ENCODE results near the gene IRF2BPL. TPM values are rescaled to one million over a fixed set of nuclear protein-coding genes. Genes with fewer than 3 reads are reported as not detected.

The IRF2BPL gene
- polyA plus RNA-seq, 1 donor (not counting 4 experiments of a cell fraction or from before 2014, with no cell fraction given) = 5.6 TPM

GRCh38 chr14:77039285-77040058 is 11.0 kb upstream of the IRF2BPL start:
- peak overlapping the region; percentile 89 for H3K4me2 ChIP-seq (ENCODE audit: control insufficient read depth, extremely low read depth, insufficient read depth, low read depth, low read length)
- H4K20me1 ChIP-seq (ENCODE audit: control insufficient read depth, extremely low read depth, insufficient read depth, low read length) = no peaks in the 10 kb centered on the region
- H2AFZ ChIP-seq (ENCODE audit: control insufficient read depth, low read length) = peak overlapping the region; percentile 73
- no peaks in the 10 kb centered on the region for H3K9me3 ChIP-seq (ENCODE audit: control insufficient read depth, low read depth, low read length)
- peak overlapping the region; percentile 76 for H3K27ac ChIP-seq (ENCODE audit: control insufficient read depth, insufficient read depth, low read length)
- peak overlapping the region; percentile 82 for H3K9ac ChIP-seq (ENCODE audit: control insufficient read depth, extremely low read depth, insufficient read depth, low read length)
- DNase-seq (ENCODE audit: low read depth, low spot score) = no peak
- TF ChIP-seq CTCF (optimal IDR thresholded peaks at IDR 0.05 in 1 of 3, IDR thresholded peaks at IDR 0.05 in 1 of 3, conservative IDR thresholded peaks at IDR 0.05 in 1 of 3; ENCODE audit: extremely low read depth in 1 of 3, insufficient read depth in 2 of 3, low read length in 3 of 3) (no peak), EZH2 (IDR thresholded peaks at IDR 0.05; ENCODE audit: low read length) (no peak)
- no peaks in the 10 kb centered on the region for H3K79me2 ChIP-seq (ENCODE audit: control insufficient read depth, insufficient read depth, low read length)
- H3K9me1 ChIP-seq (ENCODE audit: control insufficient read depth, extremely low read depth, insufficient read depth, low read length) = peaks cover 4% of the 10 kb centered on the region
- FAIRE-seq = no peak
- no peaks in the 10 kb centered on the region for H3K27me3 ChIP-seq (ENCODE audit: control insufficient read depth, extremely low read depth, insufficient read depth, low read length)
- peaks cover 71% of the 10 kb centered on the region for H3K4me1 ChIP-seq (ENCODE audit: control insufficient read depth, extremely low read depth, insufficient read depth, low read length)
- dilution Hi-C loops (cut with MboI; ENCODE audit: extremely low pct_ligation_motif_present, low sequenced_read_pairs) = no loop called here
- H3K4me3 ChIP-seq (ENCODE audit: control insufficient read depth in 2 of 3, extremely low read depth in 1 of 3, insufficient read depth in 2 of 3, low read depth in 1 of 3, low read length in 3 of 3) = peak overlapping the region in 2 of 3 experiments; percentile 32 to 57
- no peaks in the 10 kb centered on the region for H3K36me3 ChIP-seq (ENCODE audit: control insufficient read depth in 2 of 2, extremely low read depth in 1 of 2, insufficient read depth in 2 of 2, low read length in 2 of 2)

GRCh38 chr14:77037938-77038568 is 9.5 kb upstream of the IRF2BPL start:
- no peak for TF ChIP-seq CTCF (optimal IDR thresholded peaks at IDR 0.05 in 1 of 3, IDR thresholded peaks at IDR 0.05 in 1 of 3, conservative IDR thresholded peaks at IDR 0.05 in 1 of 3; ENCODE audit: extremely low read depth in 1 of 3, insufficient read depth in 2 of 3, low read length in 3 of 3)
- no peak for TF ChIP-seq EZH2 (IDR thresholded peaks at IDR 0.05; ENCODE audit: low read length)
- no peak overlapping the region for H3K4me2 ChIP-seq (ENCODE audit: control insufficient read depth, extremely low read depth, insufficient read depth, low read depth, low read length)
- no peak overlapping the region for H3K9ac ChIP-seq (ENCODE audit: control insufficient read depth, extremely low read depth, insufficient read depth, low read length)
- H3K4me1 ChIP-seq (ENCODE audit: control insufficient read depth, extremely low read depth, insufficient read depth, low read length) = peaks cover 67% of the 10 kb centered on the region
- H3K9me3 ChIP-seq (ENCODE audit: control insufficient read depth, low read depth, low read length) = no peaks in the 10 kb centered on the region
- H3K9me1 ChIP-seq (ENCODE audit: control insufficient read depth, extremely low read depth, insufficient read depth, low read length) = peaks cover 4% of the 10 kb centered on the region
- no peaks in the 10 kb centered on the region for H4K20me1 ChIP-seq (ENCODE audit: control insufficient read depth, extremely low read depth, insufficient read depth, low read length)
- dilution Hi-C loops (cut with MboI; ENCODE audit: extremely low pct_ligation_motif_present, low sequenced_read_pairs) = no loop called here
- no peaks in the 10 kb centered on the region for H3K27me3 ChIP-seq (ENCODE audit: control insufficient read depth, extremely low read depth, insufficient read depth, low read length)
- FAIRE-seq (no peak), DNase-seq (ENCODE audit: low read depth, low spot score) (no peak)
- H3K79me2 ChIP-seq (ENCODE audit: control insufficient read depth, insufficient read depth, low read length) = no peaks in the 10 kb centered on the region
- no peak overlapping the region for H3K4me3 ChIP-seq (ENCODE audit: control insufficient read depth in 2 of 3, extremely low read depth in 1 of 3, insufficient read depth in 2 of 3, low read depth in 1 of 3, low read length in 3 of 3)
- no peak overlapping the region for H2AFZ ChIP-seq (ENCODE audit: control insufficient read depth, low read length)
- H3K36me3 ChIP-seq (ENCODE audit: control insufficient read depth in 2 of 2, extremely low read depth in 1 of 2, insufficient read depth in 2 of 2, low read length in 2 of 2) = no peaks in the 10 kb centered on the region
- H3K27ac ChIP-seq (ENCODE audit: control insufficient read depth, insufficient read depth, low read length) = no peak overlapping the region
